Cardiac fibroblast (primary cell): ENCODE results near the gene RANBP3.
"Not testable (repeated sequence)": the region's sequence is repeated elsewhere in the genome, so short reads cannot be mapped to it uniquely, and the experiment has no call there.

Experiments used
- DNase-seq, 2 donors: peaks; one replicate each; pipeline versions ENCODE4 v3.0.0 to v3.0.0-alpha.2; 2010; ENCODE audit warnings: low read depth in 2 of 2
- H3K4me3 ChIP-seq, 2 donors: replicated peaks in 1 of 2; 1 replicate in 1 of 2; 2 replicates in 1 of 2; pipeline ENCODE4 v1.5.1; 2011; ENCODE audit warnings: low read depth in 2 of 2, low read length in 2 of 2, mild to moderate bottlenecking in 2 of 2, moderate library complexity in 1 of 2
- TF ChIP-seq, protein P1 (sequence below): IDR thresholded peaks from one replicate; pipeline ENCODE4 v1.5.1; 2011; ENCODE audit warnings: low read depth, mild to moderate bottlenecking, low read length, inconsistent platforms

The RANBP3 gene

DNA sequence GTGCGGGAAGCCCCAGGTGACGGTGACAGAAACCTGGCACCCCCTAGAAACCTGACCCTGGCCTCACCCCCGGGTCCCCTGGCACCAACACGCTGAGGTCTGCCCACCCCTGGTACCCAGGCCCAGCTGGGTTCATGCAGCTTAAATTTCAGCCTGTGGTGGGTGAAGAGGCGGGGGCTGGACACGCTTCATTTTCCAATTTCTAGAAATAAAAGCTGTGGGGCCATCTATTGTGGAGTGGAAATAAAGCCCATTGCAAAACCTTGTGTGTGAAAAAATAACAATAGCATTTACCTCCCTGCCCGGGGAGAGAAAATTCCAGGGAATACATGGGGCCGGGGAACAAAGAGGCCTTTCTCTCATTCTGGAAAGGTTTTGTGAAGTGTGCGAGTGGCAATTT, 100.1 kb downstream of the RANBP3 start:
- TF ChIP-seq, protein P1, sequence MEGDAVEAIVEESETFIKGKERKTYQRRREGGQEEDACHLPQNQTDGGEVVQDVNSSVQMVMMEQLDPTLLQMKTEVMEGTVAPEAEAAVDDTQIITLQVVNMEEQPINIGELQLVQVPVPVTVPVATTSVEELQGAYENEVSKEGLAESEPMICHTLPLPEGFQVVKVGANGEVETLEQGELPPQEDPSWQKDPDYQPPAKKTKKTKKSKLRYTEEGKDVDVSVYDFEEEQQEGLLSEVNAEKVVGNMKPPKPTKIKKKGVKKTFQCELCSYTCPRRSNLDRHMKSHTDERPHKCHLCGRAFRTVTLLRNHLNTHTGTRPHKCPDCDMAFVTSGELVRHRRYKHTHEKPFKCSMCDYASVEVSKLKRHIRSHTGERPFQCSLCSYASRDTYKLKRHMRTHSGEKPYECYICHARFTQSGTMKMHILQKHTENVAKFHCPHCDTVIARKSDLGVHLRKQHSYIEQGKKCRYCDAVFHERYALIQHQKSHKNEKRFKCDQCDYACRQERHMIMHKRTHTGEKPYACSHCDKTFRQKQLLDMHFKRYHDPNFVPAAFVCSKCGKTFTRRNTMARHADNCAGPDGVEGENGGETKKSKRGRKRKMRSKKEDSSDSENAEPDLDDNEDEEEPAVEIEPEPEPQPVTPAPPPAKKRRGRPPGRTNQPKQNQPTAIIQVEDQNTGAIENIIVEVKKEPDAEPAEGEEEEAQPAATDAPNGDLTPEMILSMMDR: no peak
- no peak for DNase-seq

DNA sequence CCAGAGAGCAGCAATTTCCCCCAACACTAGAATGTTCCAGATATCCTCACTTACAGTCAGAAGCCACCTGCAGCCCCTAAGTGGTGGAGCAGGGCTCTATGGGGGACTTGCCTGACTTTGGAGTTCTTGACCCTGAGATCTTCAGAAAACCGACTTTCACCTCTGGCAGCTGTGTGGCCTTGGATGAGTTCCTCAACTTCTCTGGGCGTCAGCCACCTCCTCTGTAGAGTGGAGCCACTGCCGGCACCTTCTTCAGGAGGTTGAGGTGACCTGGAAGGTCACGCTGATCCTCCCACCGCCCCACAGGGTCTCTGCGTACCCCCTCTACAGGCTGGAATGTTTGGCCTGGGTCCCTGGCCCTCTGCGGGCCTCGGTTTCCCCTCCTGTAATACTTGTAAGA, 100.5 kb downstream of the RANBP3 start:
- H3K4me3 ChIP-seq: no peak overlapping the region
- DNase-seq: no peak
- TF ChIP-seq, protein P1: no peak

More for the DNA sequence above, 100.1 kb downstream of the RANBP3 start:
- no peak overlapping the region for H3K4me3 ChIP-seq

DNA sequence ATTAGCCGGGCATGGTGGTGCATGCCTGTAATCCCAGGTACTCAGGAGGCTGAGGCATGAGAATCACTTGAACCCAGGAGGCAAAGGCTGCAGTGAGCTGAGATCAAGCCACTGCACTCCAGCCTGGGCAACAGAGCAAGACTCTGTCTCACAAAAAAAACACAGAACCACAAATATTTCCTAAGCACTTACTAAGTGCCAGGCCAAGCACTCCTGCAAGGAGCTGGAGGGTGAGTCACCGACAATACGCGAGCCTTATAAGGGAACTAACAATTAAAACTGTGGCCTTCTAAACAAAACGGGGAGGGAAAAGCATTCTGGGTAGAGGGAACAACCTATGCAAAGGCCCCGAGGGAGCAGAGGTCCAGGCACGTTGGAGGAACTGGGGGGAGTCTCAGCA, 103.4 kb downstream of the RANBP3 start:
- DNase-seq: peak; percentile 44 to 72
- not testable (repeated sequence) for H3K4me3 ChIP-seq

DNA sequence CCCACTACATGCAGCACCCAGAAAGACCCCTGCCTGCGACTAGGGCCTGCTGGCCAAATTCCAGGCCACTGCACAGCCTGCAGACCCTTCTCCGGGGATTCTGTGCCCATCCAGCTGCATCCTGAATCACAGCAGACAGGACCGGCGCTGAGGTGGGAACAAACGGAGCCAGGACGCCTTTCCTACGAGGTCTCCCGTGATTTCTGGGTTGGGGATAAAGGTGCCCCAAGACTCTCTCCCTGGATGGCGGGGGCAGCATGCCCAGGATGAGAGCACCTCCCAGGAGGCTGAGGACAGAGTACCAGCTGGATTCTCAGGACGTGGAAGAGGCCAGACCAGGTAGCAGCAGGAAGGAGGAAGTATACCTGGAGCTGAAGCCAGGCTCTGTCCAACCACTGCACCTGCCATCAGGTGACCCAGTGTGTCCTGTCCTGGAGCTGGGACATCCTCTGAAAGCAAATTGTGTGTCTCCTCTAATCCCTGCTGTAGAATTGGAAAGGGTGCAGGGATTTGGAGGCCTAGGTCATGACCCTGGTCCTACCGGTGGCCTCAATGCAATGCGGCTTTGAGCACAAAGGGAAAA, 104.2 kb downstream of the RANBP3 start:
- H3K4me3 ChIP-seq: no peak overlapping the region
- no peak for DNase-seq
- TF ChIP-seq, protein P1: no peak

DNA sequence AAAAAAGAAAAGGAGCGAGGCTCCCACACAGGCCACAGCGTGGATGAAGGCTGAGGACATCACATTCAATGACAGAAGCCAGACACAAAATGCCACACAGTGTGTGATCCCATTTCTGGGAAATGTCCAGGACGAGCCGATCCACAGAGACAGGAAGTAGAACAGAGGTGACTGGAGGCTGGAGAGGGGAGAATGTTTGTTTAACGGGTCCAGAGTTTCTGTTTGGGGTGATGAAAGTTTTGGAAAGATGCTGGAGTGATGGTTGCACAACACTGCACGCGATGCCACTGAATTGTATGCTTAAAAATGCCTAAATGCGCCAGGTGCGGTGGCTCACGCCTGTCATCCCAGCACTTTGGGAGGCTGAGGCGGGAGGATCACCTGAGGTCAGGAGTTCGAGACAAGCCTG, 107.0 kb downstream of the RANBP3 start:
- TF ChIP-seq, protein P1: no peak
- no peak overlapping the region for H3K4me3 ChIP-seq
- peak in 1 of 2 donors; percentile 32 for DNase-seq

GRCh38 chr19:5867201-5868136, 110.5 kb downstream of the RANBP3 start:
- TF ChIP-seq, protein P1: no peak

More at GRCh38 chr19:5867201-5868136, 110.5 kb downstream of the RANBP3 start:
- no peak for DNase-seq
- no peak overlapping the region for H3K4me3 ChIP-seq
